ENCODE data around the gene IER3. TPM values are rescaled to one million over a fixed set of nuclear protein-coding genes. Genes with fewer than 3 reads are reported as not detected.

IER3 gene
- total and polyA plus RNA-seq, 9 of the 15 experiments (the other 6 are each of a cell fraction or from before 2014, with no cell fraction given): 1.5 to 30.0 (median 11.5) TPM

- no peak for TF ChIP-seq CBFB (CRISPR knock-in tag; IDR thresholded peaks at IDR 0.05)
- TF ChIP-seq ZNF830 (CRISPR knock-in tag; IDR thresholded peaks at IDR 0.05): no peak
- TF ChIP-seq MAFG (tag; conservative IDR thresholded peaks at IDR 0.05): no peak
- peak; percentile 52 for TF ChIP-seq TAF1 (IDR thresholded peaks at IDR 0.05; ENCODE audit: control insufficient read depth, extremely low read depth, insufficient read depth, low read length, severe bottlenecking)
- TF ChIP-seq TRIM28 (IDR thresholded peaks at IDR 0.05): no peak
- peak in 1 of 2 experiments; percentile 38; a peak in 1 of 4 replicates for TF ChIP-seq ARNT (IDR thresholded peaks at IDR 0.05)
- TF ChIP-seq RNF2 (IDR thresholded peaks at IDR 0.05): peak; percentile 40; the same call in 1 of the 2 replicates
- TF ChIP-seq SMARCA5 (IDR thresholded peaks at IDR 0.05): no peak
- TF ChIP-seq ZNF717 (CRISPR knock-in tag; IDR thresholded peaks at IDR 0.05): 0 out of 2 replicates have a peak, but pooled peaks have one; percentile 74
- TF ChIP-seq SIN3B (IDR thresholded peaks at IDR 0.05; ENCODE audit: low read depth): no peak
- TF ChIP-seq RBFOX2 (IDR thresholded peaks at IDR 0.05; ENCODE audit: low read depth, low read length): peak; percentile 86
- no peak for TF ChIP-seq KLF13 (tag; IDR thresholded peaks at IDR 0.05; ENCODE audit: borderline replicate concordance, low read depth)
- 0 out of 2 replicates have a peak, but pooled peaks have one; percentile 46 for TF ChIP-seq PREB (CRISPR knock-in tag; IDR thresholded peaks at IDR 0.05)
- peak; percentile 88; the same call in 1 of the 2 replicates for TF ChIP-seq ZFPM2 (CRISPR knock-in tag; IDR thresholded peaks at IDR 0.05)
- TF ChIP-seq BMI1 (IDR thresholded peaks at IDR 0.05; ENCODE audit: low read length): no peak
Measured at GRCh38 chr6:30720738-30721197, 23.6 kb downstream of the IER3 start (continued).
